DMS53 treated with DMSO at 0.1 percent for 48 hours (cell line): ENCODE results near the gene APAF1.

ENCODE experiments used
- DNase-seq: peaks from one replicate; lab custom pipeline; 2025; ENCODE audit not compliant: unreplicated experiment; lab: John Stamatoyannopoulos, UW

The APAF1 gene

GRCh38 chr12:98669751-98670150 lies 24.7 kb downstream of the APAF1 start:
- no peak for DNase-seq

GRCh38 chr12:98671459-98671858 lies 26.4 kb downstream of the APAF1 start:
- no peak for DNase-seq

- no peak for DNase-seq
These were observed 29.8 kb downstream of the APAF1 start for GRCh38 chr12:98674841-98675240.

- DNase-seq: no peak
These were observed 33.3 kb downstream of the APAF1 start for GRCh38 chr12:98678236-98678945.

- no peak for DNase-seq
These were observed 34.0 kb downstream of the APAF1 start for GRCh38 chr12:98678946-98679610.

GRCh38 chr12:98679611-98680005 lies 34.5 kb downstream of the APAF1 start:
- DNase-seq: no peak

GRCh38 chr12:98684199-98684598 lies 39.1 kb downstream of the APAF1 start:
- no peak for DNase-seq

GRCh38 chr12:98686603-98687002 lies 41.5 kb downstream of the APAF1 start:
- DNase-seq: no peak

GRCh38 chr12:98691351-98691750 lies 46.3 kb downstream of the APAF1 start:
- no peak for DNase-seq

- DNase-seq: no peak
These were observed 51.1 kb downstream of the APAF1 start for GRCh38 chr12:98696036-98696646.

GRCh38 chr12:98697209-98697608 lies 52.1 kb downstream of the APAF1 start:
- no peak for DNase-seq

GRCh38 chr12:98698603-98699463 lies 53.7 kb downstream of the APAF1 start:
- DNase-seq: peak; percentile 76

- DNase-seq: no peak
These were observed 54.5 kb downstream of the APAF1 start for GRCh38 chr12:98699586-98699985.

- peak; percentile 47 for DNase-seq
These were observed 56.1 kb downstream of the APAF1 start for GRCh38 chr12:98701166-98701565.

GRCh38 chr12:98709022-98709421 lies 63.9 kb downstream of the APAF1 start:
- DNase-seq: peak; percentile 12

- DNase-seq: no peak
These were observed 69.3 kb downstream of the APAF1 start for GRCh38 chr12:98714426-98714825.

GRCh38 chr12:98719515-98720504 lies 74.7 kb downstream of the APAF1 start:
- no peak for DNase-seq

- no peak for DNase-seq
These were observed 76.2 kb downstream of the APAF1 start for GRCh38 chr12:98721204-98721702.

- DNase-seq: no peak
These were observed 79.5 kb downstream of the APAF1 start for GRCh38 chr12:98724384-98725155.
